Measurements from ENCODE around the gene HOXA3.

Gene HOXA3

GRCh38 chr7:27199849-27200760, 47.7 kb upstream of the HOXA3 start, which contains the start of gene HOXA13:
Gene HOXA13 (minus strand): TSS chr7:27200091. CDS start chr7:27200077, 14 bp downstream.
- Histone ChIP-seq H3K4me3 (replicated peaks; ENCODE audit: insufficient read depth, low read length) (peak within 1 kb of the TSS; percentile 50), H3K27ac (replicated peaks) (no peak within 1 kb of the TSS), H3K27me3 (ENCODE audit: insufficient read depth, poor library complexity, severe bottlenecking) (peaks cover 71% of the 10 kb centered on the region)
- no peak for DNase-seq (ENCODE audit: low read depth in 1 of 2, low spot score in 1 of 2)
- TF ChIP-seq, protein P1, sequence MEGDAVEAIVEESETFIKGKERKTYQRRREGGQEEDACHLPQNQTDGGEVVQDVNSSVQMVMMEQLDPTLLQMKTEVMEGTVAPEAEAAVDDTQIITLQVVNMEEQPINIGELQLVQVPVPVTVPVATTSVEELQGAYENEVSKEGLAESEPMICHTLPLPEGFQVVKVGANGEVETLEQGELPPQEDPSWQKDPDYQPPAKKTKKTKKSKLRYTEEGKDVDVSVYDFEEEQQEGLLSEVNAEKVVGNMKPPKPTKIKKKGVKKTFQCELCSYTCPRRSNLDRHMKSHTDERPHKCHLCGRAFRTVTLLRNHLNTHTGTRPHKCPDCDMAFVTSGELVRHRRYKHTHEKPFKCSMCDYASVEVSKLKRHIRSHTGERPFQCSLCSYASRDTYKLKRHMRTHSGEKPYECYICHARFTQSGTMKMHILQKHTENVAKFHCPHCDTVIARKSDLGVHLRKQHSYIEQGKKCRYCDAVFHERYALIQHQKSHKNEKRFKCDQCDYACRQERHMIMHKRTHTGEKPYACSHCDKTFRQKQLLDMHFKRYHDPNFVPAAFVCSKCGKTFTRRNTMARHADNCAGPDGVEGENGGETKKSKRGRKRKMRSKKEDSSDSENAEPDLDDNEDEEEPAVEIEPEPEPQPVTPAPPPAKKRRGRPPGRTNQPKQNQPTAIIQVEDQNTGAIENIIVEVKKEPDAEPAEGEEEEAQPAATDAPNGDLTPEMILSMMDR (IDR thresholded peaks at IDR 0.05; ENCODE audit: insufficient read depth, low read length), result no peak
- TF ChIP-seq GABPA (IDR thresholded peaks at IDR 0.05; ENCODE audit: low read depth) (no peak), SPI1 (IDR thresholded peaks at IDR 0.05; ENCODE audit: borderline replicate concordance, low read depth) (no peak), POLR2AphosphoS5 (IDR thresholded peaks at IDR 0.05; ENCODE audit: low read depth) (no peak), REST (IDR thresholded peaks at IDR 0.05; ENCODE audit: insufficient replicate concordance, low read depth) (no peak)

DNA sequence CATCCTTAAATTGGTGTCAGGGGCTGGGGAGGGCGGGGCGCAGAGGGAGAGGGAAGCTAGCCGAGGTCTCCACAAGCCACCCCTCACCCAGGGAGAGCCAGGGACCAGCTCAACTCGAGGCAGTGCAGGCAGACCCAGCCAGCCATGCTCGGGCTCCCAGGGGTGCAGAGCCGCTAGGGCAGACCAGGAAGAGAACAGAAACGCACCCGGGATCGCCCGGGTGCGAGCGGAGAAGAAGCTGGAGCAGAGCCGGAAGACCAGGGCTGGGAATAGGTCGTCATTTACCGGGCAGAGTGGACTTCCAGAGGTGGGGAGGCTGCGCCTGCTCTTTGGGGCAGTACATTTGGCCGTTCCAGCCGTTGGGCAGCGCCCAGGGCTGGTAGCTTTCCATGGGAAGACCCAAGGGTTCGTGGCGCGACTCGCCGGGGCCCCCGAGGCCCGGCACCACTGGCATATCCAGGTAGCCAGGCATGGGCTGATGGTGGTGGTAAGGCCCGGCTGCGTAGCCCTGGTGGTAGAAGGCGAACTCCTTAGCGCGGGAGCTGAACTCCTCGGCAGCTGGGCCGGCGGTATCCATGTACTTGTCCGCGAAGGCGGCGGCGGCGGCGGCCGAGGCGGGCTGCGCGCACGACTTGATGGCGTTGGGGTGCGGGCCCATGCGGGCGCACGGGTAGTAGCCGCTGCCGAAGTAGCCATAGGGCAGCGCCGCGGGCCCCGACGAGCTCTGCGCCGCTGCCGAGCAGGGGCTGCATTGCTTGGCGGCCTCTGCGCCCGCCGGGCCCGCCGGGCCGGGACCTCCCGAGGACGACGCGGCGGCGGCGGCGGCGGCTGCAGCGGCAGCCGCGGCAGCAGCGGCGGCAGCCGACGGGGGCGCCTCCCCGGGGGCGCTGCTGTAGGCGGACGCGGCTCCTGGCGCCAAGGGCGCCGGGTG, 46.8 kb upstream of the HOXA3 start:
- TF ChIP-seq SPI1 (IDR thresholded peaks at IDR 0.05; ENCODE audit: borderline replicate concordance, low read depth), result no peak
- TF ChIP-seq POLR2AphosphoS5 (IDR thresholded peaks at IDR 0.05; ENCODE audit: low read depth), result no peak
- no peak for TF ChIP-seq GABPA (IDR thresholded peaks at IDR 0.05; ENCODE audit: low read depth)
- no peak for TF ChIP-seq REST (IDR thresholded peaks at IDR 0.05; ENCODE audit: insufficient replicate concordance, low read depth)
- TF ChIP-seq, protein P1 (IDR thresholded peaks at IDR 0.05; ENCODE audit: insufficient read depth, low read length), result no peak
- no peak for DNase-seq (ENCODE audit: low read depth in 1 of 2, low spot score in 1 of 2)
- peak overlapping the region; percentile 22; the same call in 1 of the 2 replicates for H3K4me3 ChIP-seq (replicated peaks; ENCODE audit: insufficient read depth, low read length)
- H3K27me3 ChIP-seq (ENCODE audit: insufficient read depth, poor library complexity, severe bottlenecking), result peaks cover 71% of the 10 kb centered on the region
- no peak overlapping the region for H3K27ac ChIP-seq (replicated peaks)

DNA sequence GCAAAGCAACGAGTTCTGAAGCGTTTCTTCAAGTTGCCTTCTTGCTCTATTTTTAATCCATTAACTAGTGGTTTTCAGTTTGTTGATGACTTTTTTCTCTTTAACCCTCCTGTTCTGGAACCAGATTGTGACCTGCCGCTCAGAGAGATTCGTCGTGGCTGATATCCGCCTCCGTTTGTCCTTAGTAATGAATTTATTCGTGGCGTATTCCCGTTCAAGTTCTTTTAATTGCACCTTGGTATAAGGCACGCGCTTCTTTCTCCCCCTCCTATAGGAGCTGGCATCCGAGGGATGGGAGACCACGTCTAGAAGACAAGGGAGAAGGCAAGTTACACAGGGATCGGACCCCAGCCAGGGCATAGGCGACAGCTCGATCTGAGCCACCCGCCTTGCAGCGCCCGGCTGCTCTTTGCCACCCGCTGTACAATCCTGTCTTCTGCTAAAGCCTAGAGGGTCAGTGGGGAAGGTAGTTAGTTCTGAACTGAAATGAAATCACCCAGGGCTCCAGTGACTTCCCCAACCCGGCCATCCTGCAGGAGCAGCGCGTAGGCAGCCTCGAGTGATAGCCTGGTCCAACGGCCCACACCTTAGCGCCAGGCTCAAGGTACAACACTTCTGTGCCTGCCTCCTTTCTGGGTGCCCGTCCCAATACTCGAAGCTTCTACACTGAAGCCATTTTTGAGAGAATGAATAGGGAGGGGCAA, 45.9 kb upstream of the HOXA3 start:
- no peak overlapping the region for H3K4me3 ChIP-seq (replicated peaks; ENCODE audit: insufficient read depth, low read length)
- H3K27me3 ChIP-seq (ENCODE audit: insufficient read depth, poor library complexity, severe bottlenecking), result peaks cover 71% of the 10 kb centered on the region
- TF ChIP-seq, protein P1 (IDR thresholded peaks at IDR 0.05; ENCODE audit: insufficient read depth, low read length), result no peak
- TF ChIP-seq REST (IDR thresholded peaks at IDR 0.05; ENCODE audit: insufficient replicate concordance, low read depth) (no peak), SPI1 (IDR thresholded peaks at IDR 0.05; ENCODE audit: borderline replicate concordance, low read depth) (no peak), GABPA (IDR thresholded peaks at IDR 0.05; ENCODE audit: low read depth) (no peak), POLR2AphosphoS5 (IDR thresholded peaks at IDR 0.05; ENCODE audit: low read depth) (no peak)
- DNase-seq (ENCODE audit: low read depth in 1 of 2, low spot score in 1 of 2), result no peak
- H3K27ac ChIP-seq (replicated peaks), result no peak overlapping the region

All from HL-60 (cell line).